GM10266 (cell line): Measurements from ENCODE around the gene MTSS2.

Source experiments
- DNase-seq: peaks from one replicate; pipeline ENCODE4 v3.0.0; 2012; ENCODE audit errors: extremely low spot score
- TF ChIP-seq, protein P1 (sequence below): IDR thresholded peaks from 2 replicates; pipeline ENCODE4 v1.5.1; 2012; ENCODE audit warnings: mild to moderate bottlenecking, low read depth; ENCODE audit not compliant: control insufficient read depth, insufficient read depth; ENCODE audit errors: missing control alignments

The MTSS2 gene

DNA sequence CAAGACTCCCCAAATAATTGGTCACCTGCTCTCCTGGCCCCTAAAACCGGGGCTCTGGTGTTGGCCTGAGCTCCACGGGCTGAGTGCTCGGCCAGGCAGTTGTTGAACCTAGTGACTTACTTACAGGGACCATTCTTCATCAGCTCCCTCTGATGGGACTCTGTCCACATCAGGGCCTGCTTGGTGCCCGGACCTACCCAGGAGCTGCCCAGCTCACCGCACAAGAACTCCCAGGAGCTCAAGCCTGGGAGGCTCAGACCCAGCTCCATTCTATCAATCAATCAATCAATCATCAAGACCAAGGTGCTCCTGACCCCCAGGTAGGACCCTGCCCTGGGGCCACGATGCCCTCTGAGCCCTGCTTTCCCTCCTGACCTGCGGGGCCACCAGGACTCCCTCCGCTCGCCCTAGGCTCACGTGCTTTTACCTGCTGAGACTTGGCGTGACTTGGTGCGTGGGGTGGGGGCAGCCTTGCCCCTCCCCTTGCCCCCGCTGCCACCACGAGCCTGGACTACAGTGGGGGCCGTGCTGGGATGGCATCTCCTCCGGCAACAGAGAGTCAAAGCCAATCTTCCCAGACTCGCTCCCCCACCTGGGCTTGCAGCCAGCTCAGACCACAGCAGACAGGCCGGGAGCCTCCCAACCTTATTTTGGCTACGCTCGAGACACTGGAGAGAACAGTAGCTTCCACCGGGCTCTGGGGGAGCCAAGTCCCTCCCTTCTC lies 23.8 kb downstream of the MTSS2 start:
- TF ChIP-seq, protein P1, sequence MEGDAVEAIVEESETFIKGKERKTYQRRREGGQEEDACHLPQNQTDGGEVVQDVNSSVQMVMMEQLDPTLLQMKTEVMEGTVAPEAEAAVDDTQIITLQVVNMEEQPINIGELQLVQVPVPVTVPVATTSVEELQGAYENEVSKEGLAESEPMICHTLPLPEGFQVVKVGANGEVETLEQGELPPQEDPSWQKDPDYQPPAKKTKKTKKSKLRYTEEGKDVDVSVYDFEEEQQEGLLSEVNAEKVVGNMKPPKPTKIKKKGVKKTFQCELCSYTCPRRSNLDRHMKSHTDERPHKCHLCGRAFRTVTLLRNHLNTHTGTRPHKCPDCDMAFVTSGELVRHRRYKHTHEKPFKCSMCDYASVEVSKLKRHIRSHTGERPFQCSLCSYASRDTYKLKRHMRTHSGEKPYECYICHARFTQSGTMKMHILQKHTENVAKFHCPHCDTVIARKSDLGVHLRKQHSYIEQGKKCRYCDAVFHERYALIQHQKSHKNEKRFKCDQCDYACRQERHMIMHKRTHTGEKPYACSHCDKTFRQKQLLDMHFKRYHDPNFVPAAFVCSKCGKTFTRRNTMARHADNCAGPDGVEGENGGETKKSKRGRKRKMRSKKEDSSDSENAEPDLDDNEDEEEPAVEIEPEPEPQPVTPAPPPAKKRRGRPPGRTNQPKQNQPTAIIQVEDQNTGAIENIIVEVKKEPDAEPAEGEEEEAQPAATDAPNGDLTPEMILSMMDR = no peak

DNA sequence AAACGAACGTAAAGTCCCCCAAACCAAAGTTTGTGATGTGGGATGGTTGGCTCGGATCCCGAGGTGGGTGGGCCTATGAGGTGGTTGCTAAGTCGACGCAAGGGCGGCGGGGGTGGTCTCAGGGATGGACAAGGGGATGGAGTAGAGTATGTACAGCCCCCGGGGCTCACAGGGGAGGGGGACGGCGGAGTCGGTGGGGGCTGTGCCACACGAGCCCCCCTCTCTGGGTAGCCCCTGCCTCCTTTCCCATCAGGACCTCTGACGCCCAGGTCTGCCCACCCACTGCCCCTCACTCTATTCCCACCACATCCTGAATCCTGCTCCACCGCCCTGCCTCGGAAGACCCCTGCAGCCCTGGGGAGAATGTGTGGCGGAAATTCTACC lies 24.3 kb downstream of the MTSS2 start:
- no peak for DNase-seq
- TF ChIP-seq, protein P1 = no peak

More for the DNA sequence above, 23.8 kb downstream of the MTSS2 start:
- DNase-seq = no peak

DNA sequence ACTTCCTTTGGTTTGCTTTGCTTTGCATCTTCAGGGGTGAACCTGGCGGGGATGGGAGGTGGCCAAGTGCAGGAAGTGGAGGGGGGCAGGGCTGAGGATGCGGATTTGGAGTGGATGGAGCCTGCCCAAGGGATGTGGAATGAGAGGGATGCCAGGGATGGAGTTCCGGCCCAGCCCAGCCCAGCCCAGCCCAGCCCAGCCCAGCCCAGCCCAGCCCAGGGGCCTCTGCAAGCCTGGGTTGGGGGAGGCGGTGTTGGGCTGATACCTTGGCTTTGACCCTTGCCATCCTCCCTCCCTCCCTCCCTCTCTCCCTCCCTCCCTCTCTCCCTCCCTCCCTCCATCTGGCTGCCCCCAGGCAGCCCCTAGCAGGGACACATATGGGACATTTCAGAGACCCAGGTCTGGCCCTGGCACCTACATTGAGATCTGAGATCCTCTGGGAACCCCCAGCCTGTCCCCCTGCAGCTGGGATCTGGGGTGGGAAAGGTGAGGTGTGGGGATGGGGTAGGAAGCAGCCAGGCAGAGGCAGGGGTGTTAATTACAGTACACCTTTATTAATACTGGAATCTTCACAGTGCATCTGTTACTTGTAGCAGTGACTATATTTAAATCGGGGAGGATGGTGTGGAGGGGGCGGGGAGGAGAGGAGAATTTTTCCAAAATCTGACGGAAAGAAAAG lies 25.0 kb downstream of the MTSS2 start:
- DNase-seq = no peak
- TF ChIP-seq, protein P1 = no peak

DNA sequence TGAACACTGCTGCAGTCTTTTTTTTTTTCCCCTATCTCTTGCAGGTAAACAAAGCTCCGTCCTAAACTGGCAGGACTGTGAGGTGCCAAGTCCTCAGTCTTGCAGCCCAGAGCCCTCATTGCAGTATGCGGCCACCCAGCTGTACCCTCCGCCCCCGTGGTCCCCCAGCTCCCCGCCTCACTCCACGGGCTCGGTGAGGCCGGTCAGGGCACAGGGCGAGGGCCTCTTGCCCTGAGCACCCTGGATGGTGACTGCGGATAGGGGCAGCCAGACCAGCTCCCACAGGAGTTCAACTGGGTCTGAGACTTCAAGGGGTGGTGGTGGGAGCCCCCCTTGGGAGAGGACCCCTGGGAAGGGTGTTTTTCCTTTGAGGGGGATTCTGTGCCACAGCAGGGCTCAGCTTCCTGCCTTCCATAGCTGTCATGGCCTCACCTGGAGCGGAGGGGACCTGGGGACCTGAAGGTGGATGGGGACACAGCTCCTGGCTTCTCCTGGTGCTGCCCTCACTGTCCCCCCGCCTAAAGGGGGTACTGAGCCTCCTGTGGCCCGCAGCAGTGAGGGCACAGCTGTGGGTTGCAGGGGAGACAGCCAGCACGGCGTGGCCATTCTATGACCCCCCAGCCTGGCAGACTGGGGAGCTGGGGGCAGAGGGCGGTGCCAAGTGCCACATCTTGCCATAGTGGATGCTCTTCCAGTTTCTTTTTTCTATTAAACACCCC lies 25.7 kb downstream of the MTSS2 start:
- TF ChIP-seq, protein P1 = no peak
- DNase-seq = no peak

DNA sequence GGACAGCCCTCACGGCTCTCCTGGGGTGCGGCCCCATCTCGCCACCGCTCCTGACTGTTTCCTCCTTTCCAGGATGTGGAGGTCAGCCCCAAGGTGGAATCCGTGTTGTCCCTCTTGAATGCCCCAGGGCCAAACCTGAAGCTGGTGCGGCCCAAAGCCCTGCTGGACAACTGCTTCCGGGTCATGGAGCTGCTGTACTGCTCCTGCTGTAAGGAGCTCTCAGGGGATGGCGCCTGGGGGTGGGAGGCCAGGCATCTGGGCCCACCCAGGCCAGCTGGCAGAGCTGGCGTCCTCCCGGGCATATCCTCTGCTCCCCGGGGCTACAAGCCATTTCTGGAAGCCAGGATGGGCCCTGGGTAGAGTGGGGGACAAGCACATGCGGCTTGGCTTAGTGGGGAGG lies 26.3 kb downstream of the MTSS2 start:
- DNase-seq = no peak
- TF ChIP-seq, protein P1 = no peak

DNA sequence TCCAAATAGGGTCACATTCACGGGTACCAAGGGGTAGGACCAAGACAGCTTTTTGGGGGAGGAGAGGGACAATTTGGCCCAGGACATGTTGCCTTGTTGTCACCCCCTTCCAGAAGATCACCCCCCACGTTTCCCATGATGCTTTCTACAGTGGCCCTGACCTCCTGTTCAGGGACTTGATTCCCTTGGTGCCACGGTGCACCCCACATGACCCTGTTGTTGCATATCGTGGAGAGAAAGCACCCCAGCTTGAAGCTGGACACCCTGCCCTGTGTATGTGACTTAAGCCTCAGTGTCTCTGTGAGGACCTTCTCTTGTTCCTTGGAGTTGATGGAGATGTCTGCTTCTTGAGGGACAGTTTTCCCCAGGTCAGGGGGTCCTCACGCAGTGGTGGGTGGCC lies 26.9 kb downstream of the MTSS2 start:
- TF ChIP-seq, protein P1 = no peak
- DNase-seq = no peak
